Stimulated activated memory B cell treated with anti-CD40 and anti-IgM and Interleukin-4, amounts not matched to agents 10 μg/mL and 1 μg/mL and 100 μg/mL, for 72 hours (primary cell): ENCODE data around the gene TENM4.

Experiments
- ATAC-seq: fragments of 150-1000 bp; cut with Tn5 transposase; 2 replicates; pipeline ENCODE4 v1.10.0; 2021
- H3K27ac Mint-ChIP-seq: one replicate; pipeline ENCODE4 v1.8.0; 2022; ENCODE audit warnings: mild to moderate bottlenecking, mixed read lengths
- H3K27me3 Mint-ChIP-seq: one replicate; pipeline ENCODE4 v1.8.0; 2022; ENCODE audit warnings: mixed read lengths
- H3K36me3 Mint-ChIP-seq: one replicate; pipeline ENCODE4 v1.8.0; 2022; ENCODE audit warnings: mixed read lengths
- H3K4me1 Mint-ChIP-seq: one replicate; pipeline ENCODE4 v1.8.0; 2022; ENCODE audit warnings: mixed read lengths
- H3K4me3 Mint-ChIP-seq: one replicate; pipeline ENCODE4 v1.8.0; 2022; ENCODE audit warnings: mild to moderate bottlenecking, moderate library complexity, mixed read lengths
- H3K9me3 Mint-ChIP-seq: one replicate; pipeline ENCODE4 v1.8.0; 2022; ENCODE audit warnings: mixed read lengths

TENM4 gene

GRCh38 chr11:79417069-79417920 is 23.5 kb downstream of the TENM4 start:
- peaks cover 6% of the 10 kb centered on the region for H3K4me1 Mint-ChIP-seq
- no peak overlapping the region for H3K4me3 Mint-ChIP-seq
- ATAC-seq, result no peak
- no peaks in the 10 kb centered on the region for H3K9me3 Mint-ChIP-seq
- H3K36me3 Mint-ChIP-seq, result no peaks in the 10 kb centered on the region
- H3K27me3 Mint-ChIP-seq, result peaks cover 11% of the 10 kb centered on the region
- no peak overlapping the region for H3K27ac Mint-ChIP-seq

GRCh38 chr11:79415912-79416311 is 24.9 kb downstream of the TENM4 start:
- H3K27ac Mint-ChIP-seq, result no peak overlapping the region
- no peaks in the 10 kb centered on the region for H3K9me3 Mint-ChIP-seq
- no peaks in the 10 kb centered on the region for H3K36me3 Mint-ChIP-seq
- H3K4me1 Mint-ChIP-seq, result peaks cover 6% of the 10 kb centered on the region
- H3K4me3 Mint-ChIP-seq, result no peak overlapping the region
- no peak for ATAC-seq
- peaks cover 11% of the 10 kb centered on the region for H3K27me3 Mint-ChIP-seq

- Mint-ChIP-seq H3K27ac (no peak overlapping the region), H3K4me1 (peaks cover 6% of the 10 kb centered on the region), H3K27me3 (peaks cover 11% of the 10 kb centered on the region), H3K36me3 (no peaks in the 10 kb centered on the region), H3K4me3 (no peak overlapping the region), H3K9me3 (no peaks in the 10 kb centered on the region)
- ATAC-seq, result no peak
Observed at GRCh38 chr11:79415411-79415810, 25.4 kb downstream of the TENM4 start.

- Mint-ChIP-seq H3K4me3 (no peak overlapping the region), H3K9me3 (no peaks in the 10 kb centered on the region), H3K36me3 (no peaks in the 10 kb centered on the region), H3K27ac (no peak overlapping the region), H3K27me3 (peaks cover 7% of the 10 kb centered on the region), H3K4me1 (peaks cover 6% of the 10 kb centered on the region)
- ATAC-seq, result no peak
Observed at GRCh38 chr11:79414644-79415317, 26.0 kb downstream of the TENM4 start.

GRCh38 chr11:79414041-79414440 is 26.8 kb downstream of the TENM4 start:
- Mint-ChIP-seq H3K4me1 (no peaks in the 10 kb centered on the region), H3K9me3 (no peaks in the 10 kb centered on the region), H3K4me3 (no peak overlapping the region), H3K36me3 (no peaks in the 10 kb centered on the region), H3K27me3 (no peaks in the 10 kb centered on the region), H3K27ac (no peak overlapping the region)
- ATAC-seq, result no peak

- no peak for ATAC-seq
- Mint-ChIP-seq H3K36me3 (no peaks in the 10 kb centered on the region), H3K27me3 (no peaks in the 10 kb centered on the region), H3K27ac (no peak overlapping the region), H3K4me1 (no peaks in the 10 kb centered on the region), H3K4me3 (no peak overlapping the region), H3K9me3 (no peaks in the 10 kb centered on the region)
Observed at GRCh38 chr11:79413268-79413667, 27.6 kb downstream of the TENM4 start.

GRCh38 chr11:79412761-79413160 is 28.1 kb downstream of the TENM4 start:
- Mint-ChIP-seq H3K36me3 (no peaks in the 10 kb centered on the region), H3K27ac (no peak overlapping the region), H3K27me3 (no peaks in the 10 kb centered on the region), H3K4me1 (no peaks in the 10 kb centered on the region), H3K9me3 (no peaks in the 10 kb centered on the region), H3K4me3 (no peak overlapping the region)
- ATAC-seq, result no peak

- no peaks in the 10 kb centered on the region for H3K9me3 Mint-ChIP-seq
- no peak overlapping the region for H3K4me3 Mint-ChIP-seq
- peaks cover 10% of the 10 kb centered on the region for H3K4me1 Mint-ChIP-seq
- H3K27ac Mint-ChIP-seq, result no peak overlapping the region
- no peaks in the 10 kb centered on the region for H3K27me3 Mint-ChIP-seq
- no peaks in the 10 kb centered on the region for H3K36me3 Mint-ChIP-seq
- no peak for ATAC-seq
Observed at GRCh38 chr11:79409330-79409729, 31.5 kb downstream of the TENM4 start.

- Mint-ChIP-seq H3K27me3 (no peaks in the 10 kb centered on the region), H3K36me3 (no peaks in the 10 kb centered on the region), H3K27ac (no peak overlapping the region), H3K4me3 (no peak overlapping the region), H3K9me3 (peaks cover 4% of the 10 kb centered on the region), H3K4me1 (peaks cover 10% of the 10 kb centered on the region)
- peak; percentile 89 for ATAC-seq
Observed at GRCh38 chr11:79406376-79406775, 34.5 kb downstream of the TENM4 start.

GRCh38 chr11:79404806-79405205 is 36.0 kb downstream of the TENM4 start:
- Mint-ChIP-seq H3K27me3 (no peaks in the 10 kb centered on the region), H3K27ac (no peak overlapping the region), H3K4me3 (no peak overlapping the region), H3K9me3 (peaks cover 4% of the 10 kb centered on the region), H3K36me3 (no peaks in the 10 kb centered on the region), H3K4me1 (peaks cover 10% of the 10 kb centered on the region)
- ATAC-seq, result no peak

GRCh38 chr11:79404325-79404724 is 36.5 kb downstream of the TENM4 start:
- H3K36me3 Mint-ChIP-seq, result no peaks in the 10 kb centered on the region
- no peak overlapping the region for H3K4me3 Mint-ChIP-seq
- no peak for ATAC-seq
- no peaks in the 10 kb centered on the region for H3K27me3 Mint-ChIP-seq
- no peak overlapping the region for H3K27ac Mint-ChIP-seq
- peaks cover 10% of the 10 kb centered on the region for H3K4me1 Mint-ChIP-seq
- H3K9me3 Mint-ChIP-seq, result peaks cover 4% of the 10 kb centered on the region

- H3K36me3 Mint-ChIP-seq, result no peaks in the 10 kb centered on the region
- H3K9me3 Mint-ChIP-seq, result peaks cover 4% of the 10 kb centered on the region
- no peak for ATAC-seq
- H3K4me3 Mint-ChIP-seq, result no peak overlapping the region
- H3K4me1 Mint-ChIP-seq, result peaks cover 10% of the 10 kb centered on the region
- no peak overlapping the region for H3K27ac Mint-ChIP-seq
- no peaks in the 10 kb centered on the region for H3K27me3 Mint-ChIP-seq
Observed at GRCh38 chr11:79403839-79404238, 37.0 kb downstream of the TENM4 start.

- no peak overlapping the region for H3K4me3 Mint-ChIP-seq
- H3K4me1 Mint-ChIP-seq, result peaks cover 10% of the 10 kb centered on the region
- H3K9me3 Mint-ChIP-seq, result peaks cover 4% of the 10 kb centered on the region
- no peak overlapping the region for H3K27ac Mint-ChIP-seq
- H3K36me3 Mint-ChIP-seq, result no peaks in the 10 kb centered on the region
- no peak for ATAC-seq
- no peaks in the 10 kb centered on the region for H3K27me3 Mint-ChIP-seq
Observed at GRCh38 chr11:79402912-79403311, 37.9 kb downstream of the TENM4 start.

- Mint-ChIP-seq H3K4me3 (no peak overlapping the region), H3K27me3 (peaks cover 12% of the 10 kb centered on the region), H3K9me3 (peaks cover 4% of the 10 kb centered on the region), H3K4me1 (peaks cover 13% of the 10 kb centered on the region), H3K27ac (no peak overlapping the region), H3K36me3 (no peaks in the 10 kb centered on the region)
- peak; percentile 71 for ATAC-seq
Observed at GRCh38 chr11:79400717-79401330, 40.0 kb downstream of the TENM4 start.

GRCh38 chr11:79400206-79400605 is 40.6 kb downstream of the TENM4 start:
- Mint-ChIP-seq H3K9me3 (peaks cover 4% of the 10 kb centered on the region), H3K27me3 (peaks cover 12% of the 10 kb centered on the region), H3K4me3 (no peak overlapping the region), H3K36me3 (no peaks in the 10 kb centered on the region), H3K27ac (no peak overlapping the region), H3K4me1 (peaks cover 11% of the 10 kb centered on the region)
- no peak for ATAC-seq
